ENCODE measurements around the gene GLG1.

GLG1 gene

DNA sequence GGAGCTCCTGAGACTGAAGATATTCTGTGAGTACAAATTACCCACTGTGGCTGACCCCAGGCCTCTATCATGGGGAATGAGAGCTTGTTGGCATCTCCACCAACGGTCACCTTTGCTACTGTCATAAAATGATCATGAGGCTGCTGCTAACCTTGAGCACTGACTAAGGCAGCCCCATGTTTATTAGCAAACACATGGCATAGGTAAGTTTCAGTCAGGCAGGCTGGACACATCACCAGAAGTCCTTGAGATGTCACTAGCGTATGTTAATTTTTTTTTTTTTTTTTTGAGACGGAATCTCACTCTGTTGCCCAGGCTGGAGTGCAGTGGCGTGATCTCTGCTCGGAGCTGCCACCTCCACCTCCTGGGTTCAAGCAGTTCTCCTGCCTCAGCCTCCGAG, 1.5 kb upstream of the GLG1 start:
- no peak for DNase-seq (ENCODE audit: low read depth)

DNA sequence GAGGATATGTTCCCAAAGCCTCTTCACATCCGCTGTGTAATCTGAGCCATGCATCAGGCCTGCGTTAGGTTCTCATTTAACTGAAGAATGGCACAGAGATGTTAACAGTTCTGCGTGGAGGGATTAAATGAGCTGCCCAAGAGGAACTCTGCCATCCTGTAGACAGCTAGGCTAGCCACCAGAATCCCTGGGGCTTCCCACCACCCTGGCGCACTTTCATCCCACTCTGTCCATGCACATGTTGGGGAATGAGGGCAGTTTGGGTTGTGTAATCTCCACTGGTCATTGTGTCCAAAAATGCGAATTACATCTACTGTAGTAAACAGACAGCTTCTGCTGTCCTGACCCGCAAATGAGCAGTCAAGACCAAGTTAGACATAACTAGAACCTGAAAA, 1.0 kb upstream of the GLG1 start:
- DNase-seq (ENCODE audit: low read depth) = no peak

DNA sequence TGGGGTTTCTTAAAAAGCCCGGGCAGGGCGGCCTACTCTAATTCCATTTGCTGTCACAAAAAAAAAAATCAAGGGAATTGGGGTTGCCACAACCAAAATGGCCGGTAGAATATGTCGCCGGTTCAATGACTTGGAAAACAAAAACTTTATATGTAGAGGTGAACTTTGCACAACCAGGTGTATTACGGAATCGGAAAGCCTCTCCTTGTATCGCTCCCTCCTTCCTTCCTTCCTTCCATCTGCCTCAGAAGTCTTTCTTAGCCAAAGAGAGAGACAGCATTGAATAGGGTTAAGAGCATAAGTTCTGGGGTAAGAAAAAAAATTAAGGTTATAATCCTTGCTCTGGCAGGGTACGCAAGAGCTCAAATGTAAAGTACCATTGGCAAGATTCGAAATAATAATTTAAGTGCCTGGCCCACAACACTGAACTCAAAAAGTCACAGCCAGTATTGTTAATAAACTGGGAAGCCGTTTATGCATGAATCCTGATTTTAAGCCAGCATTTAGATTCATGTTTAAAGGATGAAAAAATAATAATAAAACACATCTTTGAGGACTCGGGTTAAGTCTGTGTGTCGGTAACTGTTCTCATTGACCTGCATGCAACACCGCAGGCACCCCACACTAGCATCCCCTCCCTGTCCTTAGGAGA, 522 bp upstream of the GLG1 start:
- no peak for DNase-seq (ENCODE audit: low read depth)

DNA sequence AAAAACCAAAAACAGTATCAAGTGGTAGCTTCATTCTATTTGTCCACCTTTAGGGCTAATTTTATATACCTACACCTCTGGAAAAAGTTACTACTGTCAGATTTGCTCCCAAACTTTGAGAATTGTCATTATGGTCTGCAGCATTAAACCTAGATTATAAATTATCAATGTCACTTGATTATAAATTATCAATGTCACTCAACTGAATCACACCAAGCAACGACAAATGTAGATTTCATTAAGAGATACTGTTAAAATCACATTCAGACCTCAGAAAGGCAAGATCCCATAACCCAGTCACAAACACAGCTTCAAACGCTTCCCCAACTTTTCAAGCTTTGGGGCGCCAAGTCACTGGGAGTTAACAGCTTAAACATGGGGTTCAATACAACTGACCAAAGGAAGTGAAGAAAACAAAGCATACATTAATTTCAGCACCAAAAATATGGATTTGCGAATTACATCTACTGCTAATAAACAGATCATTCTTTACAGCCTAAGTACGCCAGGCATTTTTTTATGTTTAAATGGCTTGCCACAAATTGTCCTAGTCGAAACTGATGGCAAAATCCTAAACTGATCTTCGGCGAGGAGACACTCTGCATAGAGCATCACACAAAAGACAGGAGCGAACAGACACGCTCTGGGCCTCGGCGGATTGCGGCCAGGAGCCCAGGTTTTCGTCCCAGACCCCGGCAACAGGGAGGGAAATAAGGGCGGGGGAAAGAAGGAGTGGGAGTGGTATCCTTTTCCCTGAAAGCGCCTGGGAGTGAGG, 981 bp downstream of the GLG1 start:
- no peak for DNase-seq (ENCODE audit: low read depth)

- no peak for DNase-seq (ENCODE audit: low read depth)
Measured at GRCh38 chr16:74605332-74605731, 1.6 kb downstream of the GLG1 start.

DNA sequence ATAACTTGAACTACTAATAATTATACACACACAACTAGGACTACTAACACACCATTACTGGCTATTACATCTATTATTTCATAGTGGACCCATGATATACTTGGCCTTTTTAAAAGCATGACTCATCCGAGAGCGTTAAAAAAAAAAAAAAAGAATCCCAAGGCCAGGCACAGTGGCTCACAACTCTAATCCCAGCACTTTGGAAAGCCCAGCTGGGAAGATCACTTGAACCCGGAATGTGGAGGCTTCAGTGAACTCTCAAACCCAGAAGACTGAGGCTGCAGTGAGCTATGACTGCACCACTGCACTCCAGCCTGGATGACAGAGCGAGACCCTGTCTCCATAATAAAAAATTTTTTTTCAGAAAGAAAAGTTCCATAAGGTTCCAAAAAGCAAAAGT, 3.1 kb downstream of the GLG1 start:
- DNase-seq (ENCODE audit: low read depth) = no peak

GRCh38 chr16:74601126-74601871, 5.6 kb downstream of the GLG1 start:
- DNase-seq (ENCODE audit: low read depth) = peak; percentile 18

- DNase-seq (ENCODE audit: low read depth) = no peak
Measured at GRCh38 chr16:74596586-74596985, 10.3 kb downstream of the GLG1 start.

DNA sequence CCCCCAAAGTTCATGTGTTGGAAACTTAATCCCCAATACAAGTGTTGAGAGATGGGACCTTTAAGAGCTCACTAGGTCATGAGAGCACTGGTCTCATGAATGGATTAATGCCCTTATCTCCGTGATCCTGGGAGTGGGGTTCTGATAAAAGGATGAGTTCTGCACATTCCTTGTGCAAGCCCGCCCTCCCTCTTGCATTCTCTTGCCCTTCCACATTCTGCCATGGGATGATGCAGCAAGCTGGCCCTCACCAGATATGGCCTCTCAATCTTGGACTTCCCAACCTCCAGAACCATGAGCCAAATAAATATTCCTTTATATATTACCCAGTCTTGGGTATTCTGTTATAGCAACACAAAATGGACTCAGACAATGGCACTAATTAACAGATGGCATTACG, 14.1 kb downstream of the GLG1 start:
- DNase-seq (ENCODE audit: low read depth) = no peak

DNA sequence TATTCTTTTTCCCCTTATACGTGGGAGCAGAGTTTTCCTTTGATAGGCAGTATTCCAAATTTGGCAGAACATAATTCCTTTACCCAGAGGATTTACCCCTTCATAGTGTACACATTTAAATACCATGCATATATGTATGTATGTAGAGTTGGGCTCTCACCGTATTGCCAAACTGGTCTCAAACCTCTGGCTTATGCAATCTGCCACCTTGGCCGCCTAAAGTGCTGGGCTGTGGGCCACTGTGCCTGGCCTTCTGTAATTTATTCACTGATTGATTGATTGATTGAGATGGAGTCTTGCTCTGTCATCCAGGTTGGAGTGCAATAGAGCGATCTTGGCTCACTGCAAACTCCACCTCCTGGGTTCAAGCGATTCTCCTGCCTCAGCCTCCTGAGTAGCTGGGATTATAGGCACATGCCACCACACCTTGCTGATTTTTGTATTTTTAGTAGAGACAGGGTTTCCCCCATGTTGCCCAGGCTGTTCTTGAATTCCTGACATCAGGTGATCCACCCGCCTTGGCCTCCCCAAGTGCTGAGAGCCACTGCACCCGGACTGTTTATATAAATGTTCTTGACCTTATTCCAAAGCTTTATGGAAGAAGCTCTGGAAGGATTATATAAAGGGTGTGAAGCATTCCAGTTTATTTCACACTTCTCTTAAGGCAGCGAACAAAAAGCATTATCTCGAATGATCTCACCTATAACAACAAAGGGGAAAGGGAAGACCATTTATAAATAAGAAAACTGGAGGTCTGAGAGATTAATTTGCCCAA, 14.9 kb downstream of the GLG1 start:
- DNase-seq (ENCODE audit: low read depth) = no peak

DNA sequence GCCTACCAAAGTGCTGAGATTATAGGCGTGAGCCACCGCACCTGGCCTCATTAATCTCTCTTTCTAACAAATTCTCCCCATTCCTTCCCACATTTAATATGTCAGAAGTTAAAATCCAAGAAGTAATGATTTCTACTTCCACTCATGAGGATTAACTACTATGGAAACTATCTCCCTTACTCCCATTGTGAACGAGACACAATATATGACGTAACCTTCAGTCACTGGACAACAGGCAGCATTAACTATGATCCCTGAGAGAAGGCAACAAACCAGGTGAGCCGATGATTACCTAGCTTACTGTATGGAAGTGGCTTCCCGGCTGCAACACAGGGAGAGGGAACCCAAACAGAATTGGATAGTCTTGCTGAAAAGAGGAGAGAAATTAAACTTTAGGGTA, 20.0 kb downstream of the GLG1 start:
- DNase-seq (ENCODE audit: low read depth) = no peak

DNA sequence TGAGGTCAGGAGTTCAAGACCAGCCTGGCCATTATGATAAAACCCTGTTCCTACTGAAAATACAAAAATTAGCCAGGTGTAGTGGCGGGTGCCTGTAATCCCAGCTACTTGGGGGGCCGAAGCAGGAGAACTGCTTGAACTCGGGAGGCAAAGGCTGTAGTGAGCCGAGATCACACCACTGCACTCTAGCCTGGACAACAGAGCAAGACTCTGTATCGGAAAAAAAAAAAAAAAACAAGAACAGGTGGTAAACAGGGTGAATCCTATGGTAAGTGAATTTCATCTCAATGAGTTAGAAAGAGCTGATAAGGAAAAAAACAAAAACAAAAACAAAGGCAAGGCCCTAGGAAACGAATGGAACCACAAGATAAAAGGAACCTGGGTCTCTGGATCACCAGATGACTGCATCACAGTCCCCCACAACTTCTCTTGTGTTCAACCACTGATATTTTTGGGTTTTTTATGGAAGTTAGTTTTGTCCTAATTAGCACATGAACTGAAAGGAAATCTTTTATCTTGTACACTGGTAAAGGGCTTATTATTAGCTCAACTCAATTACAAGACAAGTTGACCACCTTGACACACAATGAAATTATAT, 21.0 kb downstream of the GLG1 start:
- DNase-seq (ENCODE audit: low read depth) = no peak

GRCh38 chr16:74583926-74584666, 22.8 kb downstream of the GLG1 start:
- DNase-seq (ENCODE audit: low read depth) = no peak

- no peak for DNase-seq (ENCODE audit: low read depth)
Measured at GRCh38 chr16:74582970-74583369, 23.9 kb downstream of the GLG1 start.

GRCh38 chr16:74580833-74581232, 26.1 kb downstream of the GLG1 start:
- DNase-seq (ENCODE audit: low read depth) = no peak

DNA sequence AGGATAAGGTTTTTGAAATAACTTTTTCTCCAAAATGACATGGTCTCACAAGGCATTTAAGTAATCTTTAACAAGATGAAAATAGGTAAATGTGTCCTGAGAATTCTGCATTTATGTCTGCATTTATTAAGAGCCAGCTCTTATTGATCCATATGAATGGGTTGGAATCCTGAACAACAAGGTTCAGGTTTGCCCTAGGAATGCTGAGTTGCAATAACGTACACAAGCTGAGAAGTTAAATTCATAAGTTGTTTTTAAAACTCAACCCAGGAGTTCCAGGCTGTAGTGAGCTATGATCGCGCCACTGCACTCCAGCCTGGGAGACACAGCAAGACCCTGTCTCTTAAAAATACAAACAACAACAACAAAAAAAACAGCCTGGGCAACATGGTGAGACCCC, 28.1 kb downstream of the GLG1 start:
- no peak for DNase-seq (ENCODE audit: low read depth)

DNA sequence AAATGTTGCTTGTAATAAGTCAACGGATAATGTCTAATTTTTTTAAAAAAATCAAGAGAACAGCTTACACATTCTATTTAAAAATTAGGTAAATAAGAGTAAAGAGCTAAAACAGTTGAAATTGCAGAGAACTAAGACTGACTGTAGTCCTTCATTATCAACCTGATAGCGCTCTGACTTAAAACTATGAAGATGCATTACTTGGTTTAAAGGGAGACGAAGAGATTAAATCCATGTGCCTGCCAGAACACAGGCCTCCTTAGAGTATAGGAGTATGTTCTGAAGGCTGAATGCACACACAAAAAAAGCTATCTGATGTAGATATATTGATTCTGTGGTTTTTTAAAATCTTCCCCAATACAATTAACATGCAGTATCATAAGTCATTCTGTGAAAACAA, 28.5 kb downstream of the GLG1 start:
- no peak for DNase-seq (ENCODE audit: low read depth)

DNA sequence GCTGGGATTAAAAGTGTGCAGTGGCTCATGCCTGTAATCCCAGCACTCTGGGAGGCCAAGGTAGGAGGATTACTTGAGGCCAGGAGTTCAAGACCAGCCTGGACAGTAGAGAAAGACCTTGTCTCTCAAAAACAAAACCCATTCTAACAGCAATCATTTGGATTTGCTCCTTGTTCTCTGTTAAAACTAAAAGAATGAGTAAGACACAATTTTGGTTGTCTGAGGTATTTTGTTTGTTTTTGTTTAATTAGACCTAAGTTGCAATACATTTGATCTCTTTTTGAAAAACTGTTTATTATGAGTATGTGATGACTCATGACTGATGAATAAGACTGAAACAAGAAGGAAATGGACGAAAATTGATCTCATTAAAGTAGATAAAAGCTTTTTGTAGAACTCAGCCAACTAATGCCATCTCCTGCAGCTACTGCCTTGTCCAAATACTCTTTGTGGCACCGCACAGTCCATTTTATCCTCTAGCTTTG, 29.0 kb downstream of the GLG1 start:
- no peak for DNase-seq (ENCODE audit: low read depth)

GRCh38 chr16:74575807-74576643, 30.9 kb downstream of the GLG1 start:
- no peak for DNase-seq (ENCODE audit: low read depth)

DNA sequence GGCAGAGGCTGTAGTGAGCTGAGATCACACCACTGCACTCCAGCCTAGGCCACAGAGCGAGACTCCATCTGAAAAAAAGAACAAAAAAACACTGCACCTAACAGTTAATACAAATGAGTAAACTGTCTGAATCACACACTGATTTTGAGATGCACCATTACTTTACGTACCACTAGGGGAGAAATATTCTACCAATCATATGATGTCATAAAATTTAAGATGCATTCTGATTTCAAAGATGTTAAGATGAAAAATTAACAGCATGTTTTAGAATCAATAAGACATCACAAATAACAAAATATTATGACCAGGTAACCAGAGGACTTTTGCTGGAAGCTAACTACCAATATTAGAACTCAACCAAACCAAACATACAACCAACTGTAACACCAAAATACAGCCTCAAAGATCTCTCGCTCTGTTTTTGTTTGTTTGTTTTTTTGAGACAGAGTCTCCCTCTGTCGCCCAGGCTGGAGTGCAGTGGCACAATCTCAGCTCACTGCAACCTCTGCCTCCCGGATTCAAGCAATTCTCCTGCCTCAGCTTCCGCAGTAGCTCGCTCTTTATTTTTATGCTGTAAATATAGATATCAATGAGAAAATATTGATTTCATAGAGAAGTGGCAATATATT, 31.6 kb downstream of the GLG1 start:
- DNase-seq (ENCODE audit: low read depth) = no peak
